ENCODE measurements around the gene MCC. TPM values are rescaled to one million over a fixed set of nuclear protein-coding genes. Genes with fewer than 3 reads are reported as not detected.

The MCC gene
- total and polyA plus RNA-seq, 4 donors = 9.0 to 47.3 (median 14.7) TPM

DNA sequence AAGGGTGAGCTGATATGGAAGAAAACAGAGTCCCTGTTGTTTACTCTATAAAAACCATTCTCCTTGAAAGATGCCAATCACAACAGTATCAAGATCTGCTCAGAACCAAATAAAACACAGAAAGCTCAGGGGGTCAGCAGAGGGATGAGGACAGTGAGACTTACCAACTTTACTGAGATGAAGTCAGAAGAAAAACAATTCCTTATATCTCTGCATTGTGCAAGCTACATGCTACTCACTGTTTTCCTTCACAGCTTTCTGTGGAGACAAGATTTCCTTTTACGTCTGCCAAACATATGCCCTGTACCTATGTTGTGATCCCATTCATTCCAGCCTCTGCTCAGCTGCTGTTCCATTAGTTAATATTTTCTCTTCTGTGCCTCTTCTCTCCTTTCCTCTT, 239.0 kb downstream of the MCC start:
- Histone ChIP-seq H3K27ac (ENCODE audit: low read depth in 1 of 2, low read length in 2 of 2) (no peak overlapping the region), H3K9ac (ENCODE audit: low read depth in 1 of 2, low read length in 2 of 2) (no peak overlapping the region), H3K36me3 (ENCODE audit: control insufficient read depth in 4 of 4, insufficient read depth in 3 of 4, low read depth in 1 of 4, low read length in 3 of 4) (no peaks in the 10 kb centered on the region), H3K9me3 (ENCODE audit: control insufficient read depth in 4 of 4, low read length in 3 of 4) (no peaks in the 10 kb centered on the region), H3K27me3 (ENCODE audit: control insufficient read depth in 4 of 4, insufficient read depth in 4 of 4, low read length in 3 of 4) (no peaks in the 10 kb centered on the region), H3K4me1 (ENCODE audit: control insufficient read depth in 4 of 4, insufficient read depth in 4 of 4, low read length in 3 of 4) (no peaks in the 10 kb centered on the region), H3K4me3 (ENCODE audit: low read depth in 1 of 3, low read length in 3 of 3) (no peak overlapping the region)
- DNase-seq (ENCODE audit: low spot score) = no peak
- TF ChIP-seq, protein P1, sequence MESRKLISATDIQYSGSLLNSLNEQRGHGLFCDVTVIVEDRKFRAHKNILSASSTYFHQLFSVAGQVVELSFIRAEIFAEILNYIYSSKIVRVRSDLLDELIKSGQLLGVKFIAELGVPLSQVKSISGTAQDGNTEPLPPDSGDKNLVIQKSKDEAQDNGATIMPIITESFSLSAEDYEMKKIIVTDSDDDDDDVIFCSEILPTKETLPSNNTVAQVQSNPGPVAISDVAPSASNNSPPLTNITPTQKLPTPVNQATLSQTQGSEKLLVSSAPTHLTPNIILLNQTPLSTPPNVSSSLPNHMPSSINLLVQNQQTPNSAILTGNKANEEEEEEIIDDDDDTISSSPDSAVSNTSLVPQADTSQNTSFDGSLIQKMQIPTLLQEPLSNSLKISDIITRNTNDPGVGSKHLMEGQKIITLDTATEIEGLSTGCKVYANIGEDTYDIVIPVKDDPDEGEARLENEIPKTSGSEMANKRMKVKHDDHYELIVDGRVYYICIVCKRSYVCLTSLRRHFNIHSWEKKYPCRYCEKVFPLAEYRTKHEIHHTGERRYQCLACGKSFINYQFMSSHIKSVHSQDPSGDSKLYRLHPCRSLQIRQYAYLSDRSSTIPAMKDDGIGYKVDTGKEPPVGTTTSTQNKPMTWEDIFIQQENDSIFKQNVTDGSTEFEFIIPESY (IDR thresholded peaks at IDR 0.05) = no peak
- TF ChIP-seq RXRA (IDR thresholded peaks at IDR 0.05) (no peak), HNF4A (conservative IDR thresholded peaks at IDR 0.05) (no peak), NR2F2 (IDR thresholded peaks at IDR 0.05) (no peak), SP1 (IDR thresholded peaks at IDR 0.05) (no peak), RAD21 (IDR thresholded peaks at IDR 0.05) (no peak), REST (IDR thresholded peaks at IDR 0.05) (no peak), GABPA (IDR thresholded peaks at IDR 0.05 in 1 of 2, conservative IDR thresholded peaks at IDR 0.05 in 1 of 2) (no peak), JUND (IDR thresholded peaks at IDR 0.05) (no peak), FOXA2 (IDR thresholded peaks at IDR 0.05) (no peak), ATF3 (IDR thresholded peaks at IDR 0.05) (no peak), HNF4G (IDR thresholded peaks at IDR 0.05) (no peak), FOXA1 (IDR thresholded peaks at IDR 0.05) (no peak), EGR1 (IDR thresholded peaks at IDR 0.05; ENCODE audit: low read depth in 2 of 2) (no peak), TAF1 (conservative IDR thresholded peaks at IDR 0.05) (no peak), YY1 (IDR thresholded peaks at IDR 0.05) (no peak), CTCF (IDR thresholded peaks at IDR 0.05; ENCODE audit: low read depth, low read length, missing input control) (no peak)
- WGBS = 96% methylated on average over 1 of the region's 1 CpG

DNA sequence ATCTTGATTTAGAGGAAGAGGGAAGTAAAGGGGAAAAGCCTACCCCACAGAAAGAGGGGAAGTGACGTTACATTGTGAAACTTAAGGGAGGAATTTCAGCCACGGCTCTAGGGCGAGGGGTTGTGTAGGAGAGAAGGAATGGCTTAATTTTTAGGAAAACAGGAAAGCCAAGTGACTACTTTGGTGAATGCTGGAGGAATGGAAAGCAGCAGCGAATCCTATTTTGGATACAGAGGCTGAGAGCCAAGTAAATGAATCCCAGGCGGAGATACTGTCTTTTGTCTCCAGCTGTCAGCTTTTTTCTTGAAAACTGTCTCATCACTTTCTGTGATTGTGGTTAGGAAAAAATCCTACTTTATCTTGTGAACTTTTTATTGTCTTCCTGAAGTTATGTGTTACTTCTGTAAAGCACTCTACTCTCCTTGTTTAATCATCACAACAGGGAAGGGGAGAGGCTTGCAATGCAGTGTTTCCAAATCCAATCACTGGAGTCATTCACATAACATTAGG, 241.8 kb downstream of the MCC start:
- Histone ChIP-seq H3K27ac (ENCODE audit: low read depth in 1 of 2, low read length in 2 of 2) (peak overlapping the region; percentile 54 to 58), H3K9me3 (ENCODE audit: control insufficient read depth in 4 of 4, low read length in 3 of 4) (no peaks in the 10 kb centered on the region), H3K4me1 (ENCODE audit: control insufficient read depth in 4 of 4, insufficient read depth in 4 of 4, low read length in 3 of 4) (no peaks in the 10 kb centered on the region), H3K4me3 (ENCODE audit: low read depth in 1 of 3, low read length in 3 of 3) (no peak overlapping the region), H3K36me3 (ENCODE audit: control insufficient read depth in 4 of 4, insufficient read depth in 3 of 4, low read depth in 1 of 4, low read length in 3 of 4) (no peaks in the 10 kb centered on the region), H3K27me3 (ENCODE audit: control insufficient read depth in 4 of 4, insufficient read depth in 4 of 4, low read length in 3 of 4) (no peaks in the 10 kb centered on the region), H3K9ac (ENCODE audit: low read depth in 1 of 2, low read length in 2 of 2) (no peak overlapping the region)
- DNase-seq (ENCODE audit: low spot score) = no peak
- TF ChIP-seq GABPA (IDR thresholded peaks at IDR 0.05 in 1 of 2, conservative IDR thresholded peaks at IDR 0.05 in 1 of 2) (peak in 1 of 2 donors; percentile 45), ATF3 (IDR thresholded peaks at IDR 0.05) (no peak)
- 72% methylated on average over 5 of the region's 5 CpGs for WGBS

Data from liver (tissue), 9 donors.